Heart right ventricle (tissue), 16 donors: Measurements from ENCODE around the gene PUSL1. TPM values are rescaled to one million over a fixed set of nuclear protein-coding genes. Genes with fewer than 3 reads are reported as not detected.

Experiments used
- ATAC-seq, 8 donors: fragments of 200-7000 bp; cut with Tn5 transposase; one replicate each; pipeline ENCODE4 v1.9.1; 2020; ENCODE audit warnings: mild to moderate bottlenecking in 8 of 8, moderate library complexity in 8 of 8, moderate number of reproducible peaks in 1 of 8
- DNase-seq, 2 donors: peaks; one replicate each; pipeline ENCODE4 v3.0.0-alpha.2; 2020
- H3K27ac ChIP-seq, 10 donors: fragments of 200-600 bp; sonication (generic) in 2 of 10; one replicate each; pipeline versions ENCODE4 v1.5.0 to v1.8.0; 2020 to 2022; ENCODE audit warnings: mild to moderate bottlenecking in 3 of 10
- H3K27me3 ChIP-seq, 7 donors: fragments of 200-600 bp; one replicate each; pipeline ENCODE4 v1.8.0; 2021 to 2022; ENCODE audit warnings: mild to moderate bottlenecking in 2 of 7
- H3K36me3 ChIP-seq, 9 donors: fragments of 200-600 bp; sonication (generic) in 1 of 9; one replicate each; pipeline versions ENCODE4 v1.5.0 to v1.8.0; 2020 to 2022; ENCODE audit warnings: mild to moderate bottlenecking in 2 of 9
- H3K4me1 ChIP-seq, 9 donors: fragments of 200-600 bp; sonication (generic) in 1 of 9; one replicate each; pipeline versions ENCODE4 v1.5.0 to v1.8.0; 2020 to 2022; ENCODE audit warnings: mild to moderate bottlenecking in 4 of 9
- H3K4me3 ChIP-seq, 10 donors: fragments of 200-600 bp; sonication (generic) in 2 of 10; one replicate each; pipeline versions ENCODE4 v1.5.0 to v1.8.0; 2020 to 2022; ENCODE audit warnings: mild to moderate bottlenecking in 7 of 10, moderate library complexity in 2 of 10
- H3K9me3 ChIP-seq, 11 donors: fragments of 200-600 bp in 10 of 11; sonication (generic) in 2 of 11; one replicate each; pipeline versions ENCODE4 v1.5.0 to v1.8.0; 2013 to 2022; ENCODE audit warnings: mild to moderate bottlenecking in 2 of 11, control low read depth in 1 of 11, moderate library complexity in 1 of 11
- WGBS, 2 donors: extraction: QIAGEN DNeasy Blood & Tissue Kit; methylation state at CpG; one replicate each; pipeline ENCODE4 v1.1.7; 2013; ENCODE audit warnings: inconsistent platforms in 1 of 2; 5-methylcytosine and 5-hydroxymethylcytosine counted together
- intact Hi-C, 10 donors: fragments of 100-400 bp; cut with DNase I; formaldehyde crosslinking; loops; one replicate each; pipeline versions ENCODE4 v1.11.1 to v1.14.2; 2022
- polyA plus RNA-seq, 2 donors: library from polyadenylated mRNA; stranded (reverse); fragments of 200-250 nt; gene quantifications; one replicate each; pipeline ENCODE4 v1.2.3, GENCODE V29; 2013
- total RNA-seq, 10 donors: library from RNA; stranded (reverse); fragmentation: NEBNext Ultra II Directional in 3 of 10; extraction: Animal tissue kit (Norgen Biotek cat#: 25700) in 3 of 10; gene quantifications; one replicate each; pipeline versions ENCODE4 v1.2.1 to v1.2.4, GENCODE V29; 2021 to 2023
- TF ChIP-seq, protein P1 (sequence below), 9 donors: fragments of 200-600 bp; sonication (generic) in 2 of 9; IDR thresholded peaks; one replicate each; pipeline versions ENCODE4 v1.5.0 to v1.8.0; 2021 to 2022; ENCODE audit warnings: antibody characterized with exemption in 9 of 9, mild to moderate bottlenecking in 5 of 9, moderate library complexity in 1 of 9
- donor health status: Arrhythmogenic right ventricular cardiomyopathy.
- donor health status: ischemic (EF 13 %, LVEDD 7.1; RV severe dilation, severe dysfunction).
- donor health status: healthy with polysubstance abuse.
- donor health status: DM: no; HTN: yes; CAD: no.
- donor health status: DM: no; HTN: no; CAD: no.
- donor health status: ischemic (EF 25% LVEDD 6.9; RV normal size, moderate dysfunction).
- donor health status: ischemic (EF 25% LVEDD 5.7; RV mildly dilated, moderate dysfunction).
- donor health status: healthy.
- donor health status: DM: yes; HTN: yes; CAD: no.
- donor health status: Ischemic cardiomyopathy.
- donor health status: ischemic (EF 35%, LVEDD 5.7; RV mildly dilated, moderate dysfunction).
- donor health status: nonischemic (EF 11% LVEDD 7.7; RV severe dilation, severe dysfunction).
- donor health status: DM: yes; HTN: yes; CAD: no.
- donor health status: PGD.
- donor health status: ischemic (EF 29% LVEDD 5.4; RV normal size, mild dysfunction).
- donor health status: nonischemic (EF 23%, LVEDD 6.1; RV moderate dilation, normal function).

Gene PUSL1
- total and polyA plus RNA-seq, 12 donors, result 5.6 to 17.8 (median 9.1) TPM

- Histone ChIP-seq H3K9me3 (no peaks in the 10 kb centered on the region), H3K4me1 (peaks cover 24 to 69% (median 51%) of the 10 kb centered on the region in 9 donors), H3K27me3 (peaks cover 0 to 47% (median 35%) of the 10 kb centered on the region in 7 donors), H3K4me3 (peak overlapping the region in 5 of 10 donors; percentile 5 to 22 (median 12)), H3K27ac (peak overlapping the region in 8 of 10 donors; percentile 14 to 75 (median 58)), H3K36me3 (peaks cover 0 to 19% (median 0%) of the 10 kb centered on the region in 9 donors)
- intact Hi-C loops, result no loop called here
- TF ChIP-seq, protein P1, sequence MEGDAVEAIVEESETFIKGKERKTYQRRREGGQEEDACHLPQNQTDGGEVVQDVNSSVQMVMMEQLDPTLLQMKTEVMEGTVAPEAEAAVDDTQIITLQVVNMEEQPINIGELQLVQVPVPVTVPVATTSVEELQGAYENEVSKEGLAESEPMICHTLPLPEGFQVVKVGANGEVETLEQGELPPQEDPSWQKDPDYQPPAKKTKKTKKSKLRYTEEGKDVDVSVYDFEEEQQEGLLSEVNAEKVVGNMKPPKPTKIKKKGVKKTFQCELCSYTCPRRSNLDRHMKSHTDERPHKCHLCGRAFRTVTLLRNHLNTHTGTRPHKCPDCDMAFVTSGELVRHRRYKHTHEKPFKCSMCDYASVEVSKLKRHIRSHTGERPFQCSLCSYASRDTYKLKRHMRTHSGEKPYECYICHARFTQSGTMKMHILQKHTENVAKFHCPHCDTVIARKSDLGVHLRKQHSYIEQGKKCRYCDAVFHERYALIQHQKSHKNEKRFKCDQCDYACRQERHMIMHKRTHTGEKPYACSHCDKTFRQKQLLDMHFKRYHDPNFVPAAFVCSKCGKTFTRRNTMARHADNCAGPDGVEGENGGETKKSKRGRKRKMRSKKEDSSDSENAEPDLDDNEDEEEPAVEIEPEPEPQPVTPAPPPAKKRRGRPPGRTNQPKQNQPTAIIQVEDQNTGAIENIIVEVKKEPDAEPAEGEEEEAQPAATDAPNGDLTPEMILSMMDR (IDR thresholded peaks at IDR 0.05), result no peak
- DNase-seq (peak; percentile 25 to 68), ATAC-seq (peak; percentile 9 to 53 (median 27))
- WGBS, 2 donors, result 45 to 50% methylated on average over 29 of the region's 29 CpGs
These were observed 43.4 kb downstream of the PUSL1 start for GRCh38 chr1:1351511-1352427.

GRCh38 chr1:1352786-1353388 lies 44.5 kb downstream of the PUSL1 start:
- Histone ChIP-seq H3K27me3 (peaks cover 0 to 58% (median 47%) of the 10 kb centered on the region in 7 donors), H3K9me3 (no peaks in the 10 kb centered on the region), H3K27ac (peak overlapping the region in 5 of 10 donors; percentile 16 to 75 (median 63)), H3K4me1 (peaks cover 16 to 60% (median 43%) of the 10 kb centered on the region in 9 donors), H3K36me3 (peaks cover 0 to 19% (median 0%) of the 10 kb centered on the region in 9 donors), H3K4me3 (no peak overlapping the region)
- TF ChIP-seq, protein P1 (IDR thresholded peaks at IDR 0.05), result no peak
- 26 to 29% methylated on average over 5 of the region's 5 CpGs for WGBS, 2 donors
- DNase-seq, result no peak
- ATAC-seq, result no peak
- intact Hi-C loops, result no loop called here

DNA sequence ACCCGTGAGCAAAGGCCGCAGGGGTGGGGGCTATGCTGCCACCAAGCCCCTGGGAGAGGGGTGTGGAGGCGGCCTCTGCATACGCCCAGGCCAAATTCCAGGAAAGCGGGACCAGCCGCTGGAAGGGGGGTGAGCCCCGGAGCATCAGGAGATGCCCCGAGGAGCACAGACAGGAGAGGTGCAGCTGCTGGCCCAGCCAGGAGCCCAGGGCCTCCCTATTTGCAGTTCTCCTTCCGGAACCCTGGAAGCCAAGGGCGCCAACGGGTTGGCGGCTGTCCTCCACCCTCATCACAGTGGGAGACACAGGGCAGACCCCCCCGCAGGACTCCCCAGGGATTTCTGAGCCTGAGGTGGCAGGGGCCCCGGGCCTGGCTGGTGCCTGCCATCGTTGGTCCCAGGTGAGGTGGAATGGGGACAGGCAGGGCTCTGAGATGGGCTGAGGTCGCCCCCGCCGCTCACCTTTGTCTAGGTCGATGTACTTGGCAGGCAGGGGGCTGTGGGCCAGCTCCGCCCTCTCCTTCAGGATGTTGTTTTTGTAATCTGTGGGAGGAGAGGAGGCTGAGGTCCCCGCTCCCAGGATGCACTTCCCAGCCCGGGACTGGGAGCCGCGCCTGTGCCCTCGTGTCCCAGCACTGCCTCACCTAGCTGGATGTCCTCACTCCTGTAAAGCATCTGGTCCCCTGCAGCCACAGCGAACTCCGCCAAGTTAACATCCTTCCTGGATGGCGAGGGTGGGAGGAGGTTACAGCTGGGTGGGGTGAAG lies 45.2 kb downstream of the PUSL1 start:
- intact Hi-C loops, result no loop called here
- H3K36me3 ChIP-seq, result peaks cover 0 to 19% (median 0%) of the 10 kb centered on the region in 9 donors
- peaks cover 0 to 65% (median 53%) of the 10 kb centered on the region in 7 donors for H3K27me3 ChIP-seq
- peak overlapping the region in 4 of 10 donors; percentile 19 to 75 (median 24) for H3K27ac ChIP-seq
- H3K9me3 ChIP-seq, result no peaks in the 10 kb centered on the region
- no peak overlapping the region for H3K4me3 ChIP-seq
- ATAC-seq, result no peak
- H3K4me1 ChIP-seq, result peaks cover 14 to 57% (median 40%) of the 10 kb centered on the region in 9 donors
- DNase-seq, result no peak
- WGBS, 2 donors, result 38 to 41% methylated on average over 28 of the region's 28 CpGs
- TF ChIP-seq, protein P1 (IDR thresholded peaks at IDR 0.05), result no peak
